ENCODE data around the gene NDUFB11. TPM values are rescaled to one million over a fixed set of nuclear protein-coding genes. Genes with fewer than 3 reads are reported as not detected.
A peak's percentile ranks its signal among the peaks of the same experiment; 100 is the strongest.

Gene NDUFB11
- total and polyA plus RNA-seq, 9 of the 15 experiments (the other 6 are each of a cell fraction or from before 2014, with no cell fraction given), result 20.9 to 269 (median 86.8) TPM

DNA sequence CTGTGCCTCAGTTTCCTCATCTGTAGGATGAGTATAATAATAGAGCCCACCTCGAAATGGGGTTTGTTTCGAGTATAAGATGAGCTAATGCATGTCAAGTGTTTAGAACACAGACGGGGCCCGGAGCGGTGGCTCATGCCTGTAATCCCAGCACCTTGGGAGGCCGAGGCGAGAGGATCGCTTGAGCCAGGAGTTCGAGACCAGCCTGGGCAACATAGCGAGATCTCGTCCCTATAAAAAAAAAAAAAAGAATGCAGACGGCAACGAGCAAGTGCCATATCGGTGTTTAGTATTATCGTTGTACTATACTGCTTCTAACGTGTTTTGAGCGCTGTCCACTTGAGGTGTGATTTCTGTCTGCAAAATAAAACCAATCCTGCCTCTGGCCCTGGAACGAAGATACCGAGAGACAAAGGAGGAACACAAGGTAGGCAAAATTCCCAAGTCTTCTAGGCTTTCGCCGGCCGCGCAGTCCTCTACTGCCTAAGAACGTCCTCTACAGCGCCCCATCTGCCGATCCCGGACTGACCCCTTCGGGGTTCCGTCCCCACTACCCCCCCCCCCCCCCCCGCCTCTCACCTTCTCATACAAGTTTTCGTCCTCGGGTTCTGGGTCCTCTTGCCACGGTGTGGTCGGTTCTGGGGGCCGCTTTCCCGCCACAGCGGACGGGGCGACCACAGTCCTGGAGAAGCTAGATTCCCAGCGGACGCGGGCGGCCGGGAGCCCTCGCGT, 442 bp downstream of the NDUFB11 start (continued):
- TF ChIP-seq, protein P1, sequence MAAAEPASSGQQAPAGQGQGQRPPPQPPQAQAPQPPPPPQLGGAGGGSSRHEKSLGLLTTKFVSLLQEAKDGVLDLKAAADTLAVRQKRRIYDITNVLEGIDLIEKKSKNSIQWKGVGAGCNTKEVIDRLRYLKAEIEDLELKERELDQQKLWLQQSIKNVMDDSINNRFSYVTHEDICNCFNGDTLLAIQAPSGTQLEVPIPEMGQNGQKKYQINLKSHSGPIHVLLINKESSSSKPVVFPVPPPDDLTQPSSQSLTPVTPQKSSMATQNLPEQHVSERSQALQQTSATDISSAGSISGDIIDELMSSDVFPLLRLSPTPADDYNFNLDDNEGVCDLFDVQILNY (CRISPR knock-in tag; IDR thresholded peaks at IDR 0.05), result no peak
- TF ChIP-seq ZNF764 (CRISPR knock-in tag; IDR thresholded peaks at IDR 0.05; ENCODE audit: low read depth), result no peak
- TF ChIP-seq ATF3 (IDR thresholded peaks at IDR 0.05), result no peak
- 0 out of 2 replicates have a peak, but pooled peaks have one; percentile 7 for TF ChIP-seq ATF3 (CRISPR knock-in tag; conservative IDR thresholded peaks at IDR 0.05)
- TF ChIP-seq BCL6 (CRISPR knock-in tag; IDR thresholded peaks at IDR 0.05), result no peak
- TF ChIP-seq SETDB1 (IDR thresholded peaks at IDR 0.05; ENCODE audit: low read length), result no peak
- TF ChIP-seq, protein P2, sequence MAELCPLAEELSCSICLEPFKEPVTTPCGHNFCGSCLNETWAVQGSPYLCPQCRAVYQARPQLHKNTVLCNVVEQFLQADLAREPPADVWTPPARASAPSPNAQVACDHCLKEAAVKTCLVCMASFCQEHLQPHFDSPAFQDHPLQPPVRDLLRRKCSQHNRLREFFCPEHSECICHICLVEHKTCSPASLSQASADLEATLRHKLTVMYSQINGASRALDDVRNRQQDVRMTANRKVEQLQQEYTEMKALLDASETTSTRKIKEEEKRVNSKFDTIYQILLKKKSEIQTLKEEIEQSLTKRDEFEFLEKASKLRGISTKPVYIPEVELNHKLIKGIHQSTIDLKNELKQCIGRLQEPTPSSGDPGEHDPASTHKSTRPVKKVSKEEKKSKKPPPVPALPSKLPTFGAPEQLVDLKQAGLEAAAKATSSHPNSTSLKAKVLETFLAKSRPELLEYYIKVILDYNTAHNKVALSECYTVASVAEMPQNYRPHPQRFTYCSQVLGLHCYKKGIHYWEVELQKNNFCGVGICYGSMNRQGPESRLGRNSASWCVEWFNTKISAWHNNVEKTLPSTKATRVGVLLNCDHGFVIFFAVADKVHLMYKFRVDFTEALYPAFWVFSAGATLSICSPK (IDR thresholded peaks at IDR 0.05; ENCODE audit: borderline replicate concordance), result 0 out of 2 replicates have a peak, but pooled peaks have one; percentile 62
- no peak for TF ChIP-seq CREB1 (IDR thresholded peaks at IDR 0.05)
- no peak for TF ChIP-seq CREB1 (CRISPR knock-in tag; IDR thresholded peaks at IDR 0.05)
- TF ChIP-seq, protein P3, sequence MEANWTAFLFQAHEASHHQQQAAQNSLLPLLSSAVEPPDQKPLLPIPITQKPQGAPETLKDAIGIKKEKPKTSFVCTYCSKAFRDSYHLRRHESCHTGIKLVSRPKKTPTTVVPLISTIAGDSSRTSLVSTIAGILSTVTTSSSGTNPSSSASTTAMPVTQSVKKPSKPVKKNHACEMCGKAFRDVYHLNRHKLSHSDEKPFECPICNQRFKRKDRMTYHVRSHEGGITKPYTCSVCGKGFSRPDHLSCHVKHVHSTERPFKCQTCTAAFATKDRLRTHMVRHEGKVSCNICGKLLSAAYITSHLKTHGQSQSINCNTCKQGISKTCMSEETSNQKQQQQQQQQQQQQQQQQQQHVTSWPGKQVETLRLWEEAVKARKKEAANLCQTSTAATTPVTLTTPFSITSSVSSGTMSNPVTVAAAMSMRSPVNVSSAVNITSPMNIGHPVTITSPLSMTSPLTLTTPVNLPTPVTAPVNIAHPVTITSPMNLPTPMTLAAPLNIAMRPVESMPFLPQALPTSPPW (CRISPR knock-in tag; IDR thresholded peaks at IDR 0.05), result peak; percentile 99
- TF ChIP-seq CSDE1 (IDR thresholded peaks at IDR 0.05), result no peak
- no peak for TF ChIP-seq ZC3H11A (IDR thresholded peaks at IDR 0.05; ENCODE audit: low read depth, low read length)
- no peak for TF ChIP-seq SLC30A9 (CRISPR knock-in tag; IDR thresholded peaks at IDR 0.05)
- TF ChIP-seq, protein P4, sequence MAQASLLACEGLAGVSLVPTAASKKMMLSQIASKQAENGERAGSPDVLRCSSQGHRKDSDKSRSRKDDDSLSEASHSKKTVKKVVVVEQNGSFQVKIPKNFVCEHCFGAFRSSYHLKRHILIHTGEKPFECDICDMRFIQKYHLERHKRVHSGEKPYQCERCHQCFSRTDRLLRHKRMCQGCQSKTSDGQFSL (CRISPR knock-in tag; IDR thresholded peaks at IDR 0.05), result peak; percentile 92; the same call in 1 of the 2 replicates
- TF ChIP-seq, protein P4 (tag; IDR thresholded peaks at IDR 0.05), result peak in 1 of 2 experiments; percentile 98; a peak in 2 of 4 replicates
- TF ChIP-seq PBX2 (CRISPR knock-in tag; IDR thresholded peaks at IDR 0.05; ENCODE audit: low read depth), result no peak
- TF ChIP-seq PBX2 (tag; conservative IDR thresholded peaks at IDR 0.05; ENCODE audit: low read depth), result no peak
- TF ChIP-seq, protein P5, sequence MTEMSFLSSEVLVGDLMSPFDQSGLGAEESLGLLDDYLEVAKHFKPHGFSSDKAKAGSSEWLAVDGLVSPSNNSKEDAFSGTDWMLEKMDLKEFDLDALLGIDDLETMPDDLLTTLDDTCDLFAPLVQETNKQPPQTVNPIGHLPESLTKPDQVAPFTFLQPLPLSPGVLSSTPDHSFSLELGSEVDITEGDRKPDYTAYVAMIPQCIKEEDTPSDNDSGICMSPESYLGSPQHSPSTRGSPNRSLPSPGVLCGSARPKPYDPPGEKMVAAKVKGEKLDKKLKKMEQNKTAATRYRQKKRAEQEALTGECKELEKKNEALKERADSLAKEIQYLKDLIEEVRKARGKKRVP (CRISPR knock-in tag; IDR thresholded peaks at IDR 0.05), result no peak
